Prostate gland (tissue), 2 donors: ENCODE data around the gene ANO6. TPM values are rescaled to one million over a fixed set of nuclear protein-coding genes. Genes with fewer than 3 reads are reported as not detected.
"Not testable (repeated sequence)": the region's sequence is repeated elsewhere in the genome, so short reads cannot be mapped to it uniquely, and the experiment has no call there.

Experiments
- DNase-seq: peaks from one replicate; pipeline ENCODE4 v3.0.0-alpha.2; 2019; ENCODE audit warnings: low spot score
- H3K27ac ChIP-seq, 2 donors: fragments of 200-600 bp; sonication (generic); 2 replicates each; pipeline ENCODE4 v1.5.1; 2017 to 2019
- H3K27me3 ChIP-seq: fragments of 200-600 bp; sonication (generic); replicated peaks from 2 replicates; pipeline ENCODE4 v1.5.1; 2019; ENCODE audit not compliant: insufficient read depth
- H3K36me3 ChIP-seq, 2 donors: fragments of 200-600 bp; sonication (generic); 1 replicate in 1 of 2; 2 replicates in 1 of 2; pipeline versions ENCODE4 v1.5.1 to v1.8.1; 2017 to 2019
- H3K4me1 ChIP-seq: fragments of 200-600 bp; sonication (generic); replicated peaks from 2 replicates; pipeline ENCODE4 v1.5.1; 2019
- H3K4me3 ChIP-seq, 2 donors: fragments of 200-600 bp; sonication (generic); 2 replicates each; pipeline ENCODE4 v1.5.1; 2017 to 2019
- H3K9me3 ChIP-seq: fragments of 200-600 bp; sonication (generic); 2 replicates; pipeline ENCODE4 v1.5.1; 2017
- CTCF ChIP-seq, 4 experiments: fragments of 200-600 bp in 2 of 4; fragments of 450-650 bp in 2 of 4; sonication (generic) in 2 of 4; IDR thresholded peaks; 1 replicate in 3 of 4; 2 replicates in 1 of 4; pipeline ENCODE4 v1.5.1; 2016 to 2019; ENCODE audit warnings: antibody characterized with exemption in 4 of 4, mild to moderate bottlenecking in 2 of 4, moderate library complexity in 2 of 4
- POLR2A ChIP-seq: fragments of 450-650 bp; IDR thresholded peaks from one replicate; pipeline ENCODE4 v1.6.1; 2016; ENCODE audit warnings: antibody characterized with exemption, mild to moderate bottlenecking
- POLR2AphosphoS5 ChIP-seq: sonication (generic); formaldehyde crosslinking; IDR thresholded peaks from one replicate; pipeline ENCODE4 v1.6.1; 2017; ENCODE audit warnings: antibody characterized with exemption
- WGBS: methylation state at CpG from one replicate; pipeline ENCODE4 v1.1.5; 2018; 5-methylcytosine and 5-hydroxymethylcytosine counted together
- intact Hi-C: fragments of 100-400 bp; cut with DNase I; formaldehyde crosslinking; loops from one replicate; pipeline ENCODE4 v1.14.2; 2022
- total RNA-seq, 2 donors: library from RNA; depleted of rRNA; stranded (reverse); fragments of >200 nt; gene quantifications; one replicate each; pipeline ENCODE4 v1.1.0, GENCODE V29; 2016

Gene ANO6
- total RNA-seq, result 10 to 100 TPM; 36.8 to 78.8 TPM

DNA sequence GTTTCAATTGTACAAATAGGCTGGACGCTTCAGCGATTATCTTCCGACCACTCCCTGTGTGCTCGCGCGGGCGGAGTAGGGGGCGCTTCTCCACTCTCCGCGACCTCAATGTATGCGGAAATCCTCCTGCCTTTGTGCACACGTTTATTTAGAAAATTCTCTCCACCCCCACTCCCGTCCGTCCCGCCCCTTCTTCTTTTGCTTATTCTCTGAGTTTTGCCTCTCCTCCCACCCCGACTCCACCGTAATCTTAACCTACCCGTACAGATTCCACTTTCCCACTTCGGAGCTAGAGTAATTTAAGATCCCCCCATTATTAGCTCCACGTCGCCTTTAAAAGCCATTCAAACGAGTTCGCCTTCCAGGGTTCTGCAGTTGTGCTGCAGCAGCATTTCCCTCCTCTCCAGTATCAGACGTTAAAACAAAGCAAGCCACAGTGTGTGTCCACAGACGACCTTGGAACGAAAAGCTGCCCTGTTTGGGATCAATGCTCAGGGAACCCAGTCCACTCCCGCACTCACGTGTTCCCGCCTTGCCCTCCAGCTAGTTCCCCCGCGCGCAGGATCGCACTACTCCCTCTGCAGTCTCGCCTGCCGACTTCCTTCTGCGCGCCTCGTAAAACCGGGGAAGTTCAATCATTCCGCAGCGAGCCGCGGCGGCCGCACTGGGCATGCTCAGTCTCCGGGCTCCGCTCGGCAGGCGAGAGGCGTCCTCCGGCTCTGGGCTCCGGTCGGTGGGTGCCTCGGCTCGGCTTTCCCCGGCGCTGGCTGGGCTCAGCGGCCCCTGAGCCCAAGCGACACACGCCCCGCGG lies at the start of gene ANO6:
Gene ANO6, plus strand, starts transcription at position 677 of the 811 bp plus-strand sequence. CDS start 227 bp downstream, outside the sequence.
- peak; percentile 87 for DNase-seq
- Histone ChIP-seq H3K36me3 (no peaks in the 10 kb centered on the region), H3K9me3 (no peaks in the 10 kb centered on the region), H3K4me3 (peak within 1 kb of the TSS; percentile 75 to 85), H3K27me3 (no peaks in the 10 kb centered on the region), H3K27ac (peak within 1 kb of the TSS; percentile 86 to 94), H3K4me1 (no peaks in the 10 kb centered on the region)
- intact Hi-C loops, result loop anchor here (5.0 kb wide), 4 partner anchors 62 to 777 kb away; partner anchors contain the start of gene SCAF11
- TF ChIP-seq POLR2A (peak; percentile 80), POLR2AphosphoS5 (peak; percentile 86), CTCF (IDR thresholded peaks at IDR 0.05) (peak in 1 of 4 experiments; percentile 25)
- WGBS, result under 1% methylated on average over 52 of the region's 62 CpGs

DNA sequence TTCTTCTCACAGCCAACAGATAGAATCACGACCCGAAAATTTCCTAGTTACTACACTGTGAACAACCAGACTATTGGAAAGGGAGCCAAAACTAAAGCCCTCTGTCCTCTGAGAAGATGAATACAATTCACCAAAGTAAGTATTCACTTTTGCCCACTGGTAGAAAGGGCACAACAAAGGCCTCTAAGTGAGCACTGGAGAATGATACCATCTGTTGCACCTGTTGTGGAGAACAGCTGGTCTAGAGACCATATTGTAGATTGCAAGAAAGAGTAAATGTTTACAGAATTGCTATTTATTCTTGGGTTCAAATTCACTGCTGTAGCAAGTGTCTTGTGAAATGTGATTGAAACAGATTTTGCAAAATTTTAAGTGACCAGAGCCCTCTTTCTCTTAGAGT lies 46.9 kb upstream of the ANO6 start:
- H3K27ac ChIP-seq, result no peak overlapping the region
- TF ChIP-seq CTCF (IDR thresholded peaks at IDR 0.05) (no peak), POLR2A (no peak), POLR2AphosphoS5 (no peak)
- 83% methylated on average over 2 of the region's 2 CpGs for WGBS
- H3K4me3 ChIP-seq, result no peak overlapping the region
- DNase-seq, result no peak
- no peaks in the 10 kb centered on the region for H3K4me1 ChIP-seq
- intact Hi-C loops, result no loop called here
- no peaks in the 10 kb centered on the region for H3K9me3 ChIP-seq
- no peaks in the 10 kb centered on the region for H3K27me3 ChIP-seq
- no peaks in the 10 kb centered on the region for H3K36me3 ChIP-seq

- H3K9me3 ChIP-seq, result no peaks in the 10 kb centered on the region
- intact Hi-C loops, result no loop called here
- no peak overlapping the region for H3K27ac ChIP-seq
Measured at GRCh38 chr12:45170456-45171042, 45.3 kb upstream of the ANO6 start.

DNA sequence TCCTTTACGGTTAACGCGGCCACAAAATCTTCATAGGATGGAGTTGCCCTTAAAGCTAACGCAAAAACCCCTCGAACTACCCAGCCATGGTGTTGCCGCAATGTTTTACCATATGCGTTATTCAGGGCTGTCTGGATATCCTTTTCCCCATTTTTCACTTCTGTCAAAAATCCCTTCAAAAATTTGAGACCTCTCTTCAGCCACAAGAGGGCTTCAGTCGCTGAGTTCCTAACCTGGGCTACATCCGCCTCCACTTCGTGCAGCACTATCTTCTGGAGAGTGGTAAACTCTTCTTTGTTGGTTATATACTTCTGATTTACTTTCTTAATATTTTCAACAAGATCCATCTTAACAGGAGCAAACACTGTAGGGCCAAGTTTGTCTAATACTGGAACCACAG lies 42.6 kb upstream of the ANO6 start:
- TF ChIP-seq CTCF (IDR thresholded peaks at IDR 0.05), result peak in 1 of 4 experiments; percentile 16
- DNase-seq, H3K36me3 ChIP-seq, H3K4me1 ChIP-seq, intact Hi-C loops, H3K4me3 ChIP-seq, H3K27ac ChIP-seq, H3K27me3 ChIP-seq, H3K9me3 ChIP-seq: not testable (repeated sequence)
- 86% methylated on average over 10 of the region's 10 CpGs for WGBS

More at GRCh38 chr12:45170456-45171042, 45.3 kb upstream of the ANO6 start:
- Histone ChIP-seq H3K4me3 (no peak overlapping the region), H3K4me1 (no peaks in the 10 kb centered on the region), H3K27me3 (no peaks in the 10 kb centered on the region), H3K36me3 (no peaks in the 10 kb centered on the region)
- 61% methylated on average over 3 of the region's 3 CpGs for WGBS
- TF ChIP-seq CTCF (IDR thresholded peaks at IDR 0.05) (peak; percentile 72 to 82 (median 74)), POLR2A (no peak), POLR2AphosphoS5 (no peak)
- DNase-seq, result peak; percentile 77
